22Rv1 (cell line): Measurements from ENCODE around the gene SLC16A5.
"Not testable (repeated sequence)": the region's sequence is repeated elsewhere in the genome, so short reads cannot be mapped to it uniquely, and the experiment has no call there.

Source experiments
- H3K27ac ChIP-seq: fragments of 450-650 bp; 2 replicates; pipeline ENCODE4 v1.5.1; 2017
- CTCF ChIP-seq: fragments of 450-650 bp; IDR thresholded peaks from 2 replicates; pipeline ENCODE4 v1.5.1; 2017; ENCODE audit warnings: mild to moderate bottlenecking
- ZFX ChIP-seq: fragments of 450-650 bp; IDR thresholded peaks from 2 replicates; pipeline ENCODE4 v1.6.1; 2017; ENCODE audit warnings: antibody characterized with exemption, borderline replicate concordance

Gene SLC16A5

GRCh38 chr17:75087558-75088453, at the start of gene SLC16A5:
TSS of gene SLC16A5 (plus strand) at chr17:75087954. CDS start at chr17:75093637, 5,683 bp downstream.
- no peak for TF ChIP-seq CTCF
- no peak for TF ChIP-seq ZFX
- H3K27ac ChIP-seq, result no peak within 1 kb of the TSS

- TF ChIP-seq ZFX (no peak), CTCF (no peak)
- no peak overlapping the region for H3K27ac ChIP-seq
Measured at GRCh38 chr17:75039238-75039637, 48.5 kb upstream of the SLC16A5 start.

- TF ChIP-seq ZFX, result no peak
- TF ChIP-seq CTCF, result no peak
- no peak overlapping the region for H3K27ac ChIP-seq
Measured at GRCh38 chr17:75041656-75042280, 46.0 kb upstream of the SLC16A5 start.

- not testable (repeated sequence) for H3K27ac ChIP-seq
Measured at GRCh38 chr17:75043789-75044188, 44.0 kb upstream of the SLC16A5 start.

GRCh38 chr17:75044716-75045115, 43.0 kb upstream of the SLC16A5 start:
- no peak overlapping the region for H3K27ac ChIP-seq
- TF ChIP-seq ZFX (no peak), CTCF (no peak)

- H3K27ac ChIP-seq, result peak overlapping the region; percentile 85
Measured at GRCh38 chr17:75045946-75046406, 41.8 kb upstream of the SLC16A5 start.

GRCh38 chr17:75046407-75047289, 41.1 kb upstream of the SLC16A5 start, which contains the start of the genes ATP5PD and KCTD2:
TSS of gene ATP5PD (minus strand) at chr17:75046969. CDS start at chr17:75042650, 4,319 bp downstream.
TSS of gene KCTD2 (plus strand) at chr17:75047225. CDS start at chr17:75047251, 26 bp downstream.
- TF ChIP-seq ZFX (no peak), CTCF (no peak)
- peak within 1 kb of the TSS; percentile 85 for H3K27ac ChIP-seq
